Endothelial cell of umbilical vein (primary cell): Measurements from ENCODE around the gene ATXN7L1. TPM values are rescaled to one million over a fixed set of nuclear protein-coding genes. Genes with fewer than 3 reads are reported as not detected.

Experiments
- BruUV-seq: library from RNA; stranded (reverse); fragments of 400-500 nt; replicated peaks from 2 replicates; lab custom pipeline; 2021; lab: Mats Ljungman, UMichigan
- CTCF ChIA-PET: fragments of 300-600, 350-600 bp; sonication (Branson Sonifier 250); formaldehyde crosslinking; loops from one replicate; lab custom pipeline; 2021; ENCODE audit warnings: antibody characterized with exemption, inconsistent platforms; lab: Charles Lee
- POLR2A ChIA-PET: fragments of 300-600, 350-600 bp; sonication (Branson Sonifier 250); formaldehyde crosslinking; loops from one replicate; lab custom pipeline; 2021; ENCODE audit warnings: antibody characterized with exemption, inconsistent platforms; lab: Charles Lee
- DNase-seq: peaks from one replicate; pipeline ENCODE4 v3.0.0-alpha.2; 2011; ENCODE audit warnings: low read depth, low spot score
- FAIRE-seq: peaks from 2 replicates; lab custom pipeline; 2011; peaks lifted over from hg19 to GRCh38; lab: Jason Lieb, UNC
- H2AFZ ChIP-seq: 2 replicates; pipeline ENCODE4 v1.6.0; 2012; ENCODE audit warnings: low read depth, low read length, control low read depth, inconsistent platforms
- H3K27ac ChIP-seq: 2 replicates; pipeline ENCODE4 v1.5.1; 2011; ENCODE audit warnings: low read depth, mild to moderate bottlenecking, control low read depth, low read length, moderate library complexity; ENCODE audit not compliant: insufficient read depth
- H3K27me3 ChIP-seq, 2 experiments: 2 replicates each; pipeline versions ENCODE4 v1.6.0 to v1.6.1; 2011; ENCODE audit warnings: low read length in 2 of 2, mixed read lengths in 1 of 2; ENCODE audit not compliant: control insufficient read depth in 2 of 2, insufficient read depth in 2 of 2
- H3K36me3 ChIP-seq, 2 experiments: 2 replicates in 1 of 2; 3 replicates in 1 of 2; pipeline ENCODE4 v1.5.1; 2011; ENCODE audit warnings: low read length in 2 of 2, mild to moderate bottlenecking in 1 of 2, moderate library complexity in 1 of 2; ENCODE audit not compliant: control insufficient read depth in 2 of 2, insufficient read depth in 2 of 2; ENCODE audit errors: extremely low read depth in 1 of 2
- H3K4me1 ChIP-seq: 3 replicates; pipeline ENCODE4 v1.5.1; 2011; ENCODE audit warnings: mild to moderate bottlenecking, low read length; ENCODE audit not compliant: control insufficient read depth, insufficient read depth; ENCODE audit errors: extremely low read depth
- H3K4me2 ChIP-seq: 2 replicates; pipeline ENCODE4 v1.6.1; 2011; ENCODE audit warnings: low read length, control low read depth, mixed read lengths; ENCODE audit not compliant: insufficient read depth
- H3K4me3 ChIP-seq, 3 experiments: fragments of 200-600 bp in 1 of 3; sonication (generic), shearing (Covaris generic) in 1 of 3; replicated peaks in 1 of 3; 2 replicates each; pipeline ENCODE4 v1.5.1; 2011 to 2016; ENCODE audit warnings: control low read depth in 3 of 3, low read length in 3 of 3, mild to moderate bottlenecking in 2 of 3, inconsistent platforms in 1 of 3, low read depth in 1 of 3, moderate library complexity in 1 of 3; ENCODE audit not compliant: insufficient read depth in 1 of 3
- H3K79me2 ChIP-seq: 2 replicates; pipeline ENCODE4 v1.6.0; 2012; ENCODE audit warnings: low read length, inconsistent platforms; ENCODE audit not compliant: control insufficient read depth, insufficient read depth
- H3K9ac ChIP-seq: replicated peaks from 2 replicates; pipeline ENCODE3; 2011; ENCODE audit warnings: low read length, control low read depth; ENCODE audit not compliant: insufficient read depth; ENCODE audit errors: extremely low read depth
- H3K9me1 ChIP-seq: replicated peaks from 3 replicates; pipeline ENCODE4 v1.6.0; 2011; ENCODE audit warnings: mild to moderate bottlenecking, low read length; ENCODE audit not compliant: control insufficient read depth, insufficient read depth; ENCODE audit errors: extremely low read depth
- H3K9me3 ChIP-seq: replicated peaks from 2 replicates; pipeline ENCODE4 v1.5.1; 2012; ENCODE audit warnings: low read length, inconsistent platforms; ENCODE audit not compliant: control insufficient read depth, insufficient read depth
- H4K20me1 ChIP-seq: replicated peaks from 2 replicates; pipeline ENCODE3; 2011; ENCODE audit warnings: mild to moderate bottlenecking, low read length; ENCODE audit not compliant: control insufficient read depth, insufficient read depth; ENCODE audit errors: extremely low read depth
- CTCF ChIP-seq, 2 donors: IDR thresholded peaks; 1 replicate in 1 of 2; 2 replicates in 1 of 2; pipeline ENCODE4 v1.5.1; 2011; ENCODE audit warnings: low read length in 2 of 2, mild to moderate bottlenecking in 2 of 2, moderate library complexity in 2 of 2, control low read depth in 1 of 2, inconsistent platforms in 1 of 2, low read depth in 1 of 2; ENCODE audit not compliant: insufficient read depth in 1 of 2; ENCODE audit errors: extremely low read depth in 1 of 2
- EZH2 ChIP-seq: IDR thresholded peaks from 2 replicates; pipeline ENCODE4 v1.6.1; 2012; ENCODE audit warnings: borderline replicate concordance, low read depth, mild to moderate bottlenecking, moderate library complexity, low read length, inconsistent platforms; ENCODE audit not compliant: severe bottlenecking
- FOS ChIP-seq: IDR thresholded peaks from 2 replicates; pipeline ENCODE4 v1.6.1; 2011; ENCODE audit warnings: mild to moderate bottlenecking, low read length, moderate library complexity, borderline replicate concordance; ENCODE audit not compliant: insufficient read depth
- GATA2 ChIP-seq: IDR thresholded peaks from 2 replicates; pipeline ENCODE4 v1.7.0; 2011; ENCODE audit warnings: low read depth, mild to moderate bottlenecking, moderate library complexity, mixed read lengths, low read length; ENCODE audit not compliant: insufficient read length, insufficient read depth
- JUN ChIP-seq: IDR thresholded peaks from 2 replicates; pipeline ENCODE4 v1.6.1; 2011; ENCODE audit warnings: borderline replicate concordance, low read depth; ENCODE audit not compliant: insufficient read length, insufficient read depth
- MAX ChIP-seq: IDR thresholded peaks from 2 replicates; pipeline ENCODE4 v1.6.1; 2011; ENCODE audit not compliant: insufficient read depth, insufficient read length
- MYC ChIP-seq: IDR thresholded peaks from one replicate; pipeline ENCODE4 v1.6.1; 2011; ENCODE audit warnings: mild to moderate bottlenecking, low read depth, low read length
- POLR2A ChIP-seq: IDR thresholded peaks from 2 replicates; pipeline ENCODE4 v1.6.1; 2012; ENCODE audit warnings: low read depth, mild to moderate bottlenecking, control low read depth, low read length
- POLR2AphosphoS5 ChIP-seq: IDR thresholded peaks from 2 replicates; pipeline ENCODE4 v1.6.1; 2012; ENCODE audit warnings: low read depth, mild to moderate bottlenecking, control low read depth, low read length, moderate library complexity; ENCODE audit not compliant: insufficient read depth
- dilution Hi-C: fragments of 300-500 bp; cut with MboI; formaldehyde crosslinking; loops from one replicate; pipeline ENCODE4 v1.15.0; 2019; ENCODE audit warnings: low sequenced_read_pairs; ENCODE audit not compliant: extremely low pct_ligation_motif_present
- intact Hi-C: fragments of 100-400 bp; cut with micrococcal nuclease; formaldehyde crosslinking; loops from one replicate; pipeline ENCODE4 v1.10.0; 2022
- polyA plus RNA-seq, 4 experiments: library from polyadenylated mRNA; depleted of rRNA in 3 of 4; stranded (reverse) in 3 of 4; unstranded in 1 of 4; fragments of >200 nt; gene quantifications; 2 replicates each; pipeline versions ENCODE4 v1.2.1 to v1.2.3, GENCODE V29; 2011 to 2012; ENCODE audit warnings: missing spikeins in 1 of 4
- total RNA-seq: library from RNA; stranded (reverse); gene quantifications from 2 replicates; pipeline ENCODE4 v1.2.3, GENCODE V29; 2021

ATXN7L1 gene
- total and polyA plus RNA-seq, 2 donors (not counting 3 experiments of a cell fraction or from before 2014, with no cell fraction given), result 4.6 to 15.6 TPM

GRCh38 chr7:105623906-105624305 lies 252.5 kb downstream of the ATXN7L1 start:
- Histone ChIP-seq H2AFZ (no peak overlapping the region), H3K9me3 (no peaks in the 10 kb centered on the region), H3K36me3 (peaks cover 0 to 10% of the 10 kb centered on the region in 2 experiments), H4K20me1 (no peaks in the 10 kb centered on the region), H3K9me1 (no peaks in the 10 kb centered on the region), H3K27ac (no peak overlapping the region), H3K9ac (no peak overlapping the region), H3K79me2 (no peaks in the 10 kb centered on the region), H3K4me2 (no peak overlapping the region), H3K4me3 (no peak overlapping the region), H3K27me3 (no peaks in the 10 kb centered on the region), H3K4me1 (no peaks in the 10 kb centered on the region)
- CTCF ChIA-PET, result no interaction called here
- dilution Hi-C loops, result no loop called here
- no peak for DNase-seq
- intact Hi-C loops, result no loop called here
- BruUV-seq, result no TSS peak
- POLR2A ChIA-PET, result no interaction called here
- no peak for TF ChIP-seq MAX
- FAIRE-seq, result no peak

- no peak for FAIRE-seq
Observed at GRCh38 chr7:105623378-105623777, 253.0 kb downstream of the ATXN7L1 start.

More at GRCh38 chr7:105623378-105623777, 253.0 kb downstream of the ATXN7L1 start:
- Histone ChIP-seq H4K20me1 (no peaks in the 10 kb centered on the region), H3K9me1 (no peaks in the 10 kb centered on the region), H3K4me2 (no peak overlapping the region), H3K9ac (no peak overlapping the region), H3K27ac (no peak overlapping the region), H3K9me3 (no peaks in the 10 kb centered on the region), H2AFZ (no peak overlapping the region), H3K4me3 (no peak overlapping the region), H3K36me3 (peaks cover 0 to 10% of the 10 kb centered on the region in 2 experiments), H3K79me2 (no peaks in the 10 kb centered on the region), H3K27me3 (no peaks in the 10 kb centered on the region), H3K4me1 (no peaks in the 10 kb centered on the region)
- dilution Hi-C loops, result no loop called here
- no peak for DNase-seq
- no peak for TF ChIP-seq CTCF (IDR thresholded peaks at IDR 0.05; ENCODE audit: extremely low read depth in 1 of 2, insufficient read depth in 1 of 2, low read depth in 1 of 2, low read length in 2 of 2)
- TF ChIP-seq JUN, result no peak
- no peak for TF ChIP-seq POLR2AphosphoS5
- no peak for TF ChIP-seq FOS
- no peak for TF ChIP-seq MYC
- no peak for TF ChIP-seq POLR2A
- no peak for TF ChIP-seq GATA2
- TF ChIP-seq MAX, result no peak
- no peak for TF ChIP-seq EZH2
- intact Hi-C loops, result no loop called here
- no TSS peak for BruUV-seq
- ChIA-PET POLR2A (no interaction called here), CTCF (no interaction called here)
